T-helper 17 cell (primary cell): ENCODE data around the gene ACVR1B. TPM values are rescaled to one million over a fixed set of nuclear protein-coding genes. Genes with fewer than 3 reads are reported as not detected.

Source experiments
- ATAC-seq: fragments of 150-1000 bp; cut with Tn5 transposase; 2 replicates; pipeline ENCODE4 v1.10.0; 2021; ENCODE audit warnings: mild to moderate bottlenecking, moderate library complexity
- DNase-seq, 3 donors: peaks; one replicate each; pipeline versions ENCODE4 v3.0.0 to v3.0.0-alpha.2; 2020 to 2021
- H3K9me3 ChIP-seq: one replicate; pipeline ENCODE4 v1.7.0; 2013; ENCODE audit warnings: low read length, mild to moderate bottlenecking; ENCODE audit not compliant: control insufficient read depth, poor library complexity, severe bottlenecking
- H3K27ac Mint-ChIP-seq: one replicate; pipeline ENCODE4 v1.8.0; 2022; ENCODE audit warnings: mild to moderate bottlenecking, moderate library complexity, mixed read lengths
- H3K27me3 Mint-ChIP-seq: one replicate; pipeline ENCODE4 v1.8.0; 2022; ENCODE audit warnings: mixed read lengths
- H3K36me3 Mint-ChIP-seq: one replicate; pipeline ENCODE4 v1.8.0; 2022; ENCODE audit warnings: low read depth, mixed read lengths
- H3K4me1 Mint-ChIP-seq: one replicate; pipeline ENCODE4 v1.8.0; 2022; ENCODE audit warnings: mild to moderate bottlenecking, mixed read lengths
- H3K4me3 Mint-ChIP-seq: one replicate; pipeline ENCODE4 v1.8.0; 2022; ENCODE audit warnings: mild to moderate bottlenecking, moderate library complexity, mixed read lengths
- total RNA-seq, 4 donors: library from RNA in 2 of 4; stranded (reverse) in 2 of 4; gene quantifications; one replicate each; pipeline ENCODE4 v1.2.3 and lab custom pipeline; 2022 to 2026

The ACVR1B gene
- total RNA-seq, 2 donors from 2014 or later, result 6.5 to 8.7 TPM

- Mint-ChIP-seq H3K4me1 (peaks cover 23% of the 10 kb centered on the region), H3K27ac (peak overlapping the region; percentile 90), H3K27me3 (no peaks in the 10 kb centered on the region), H3K36me3 (no peaks in the 10 kb centered on the region), H3K4me3 (peak overlapping the region; percentile 52)
- ATAC-seq, result no peak
- no peak for DNase-seq
- no peaks in the 10 kb centered on the region for H3K9me3 ChIP-seq
Observed at GRCh38 chr12:52009081-52009751, 57.7 kb downstream of the ACVR1B start.

GRCh38 chr12:52010152-52010622 lies 58.7 kb downstream of the ACVR1B start:
- H3K27ac Mint-ChIP-seq, result no peak overlapping the region
- ATAC-seq, result no peak
- no peak overlapping the region for H3K4me3 Mint-ChIP-seq
- peaks cover 21% of the 10 kb centered on the region for H3K4me1 Mint-ChIP-seq
- no peaks in the 10 kb centered on the region for H3K36me3 Mint-ChIP-seq
- H3K9me3 ChIP-seq, result no peaks in the 10 kb centered on the region
- no peaks in the 10 kb centered on the region for H3K27me3 Mint-ChIP-seq
- no peak for DNase-seq

GRCh38 chr12:52010692-52011601 lies 59.4 kb downstream of the ACVR1B start:
- H3K9me3 ChIP-seq, result no peaks in the 10 kb centered on the region
- no peak for DNase-seq
- H3K4me3 Mint-ChIP-seq, result peak overlapping the region; percentile 45
- no peak for ATAC-seq
- no peaks in the 10 kb centered on the region for H3K27me3 Mint-ChIP-seq
- no peaks in the 10 kb centered on the region for H3K36me3 Mint-ChIP-seq
- H3K27ac Mint-ChIP-seq, result no peak overlapping the region
- peaks cover 14% of the 10 kb centered on the region for H3K4me1 Mint-ChIP-seq

GRCh38 chr12:52011602-52012214 lies 60.2 kb downstream of the ACVR1B start:
- Mint-ChIP-seq H3K36me3 (no peaks in the 10 kb centered on the region), H3K4me3 (no peak overlapping the region), H3K27me3 (no peaks in the 10 kb centered on the region), H3K4me1 (peaks cover 9% of the 10 kb centered on the region), H3K27ac (peak overlapping the region; percentile 32)
- DNase-seq (no peak), ATAC-seq (no peak)
- H3K9me3 ChIP-seq, result no peaks in the 10 kb centered on the region

- H3K27ac Mint-ChIP-seq, result peak overlapping the region; percentile 66
- ATAC-seq (no peak), DNase-seq (no peak)
- H3K27me3 Mint-ChIP-seq, result no peaks in the 10 kb centered on the region
- peaks cover 15% of the 10 kb centered on the region for H3K4me1 Mint-ChIP-seq
- no peaks in the 10 kb centered on the region for H3K9me3 ChIP-seq
- H3K36me3 Mint-ChIP-seq, result no peaks in the 10 kb centered on the region
- peak overlapping the region; percentile 28 for H3K4me3 Mint-ChIP-seq
Observed at GRCh38 chr12:52013626-52014310, 62.3 kb downstream of the ACVR1B start.

- no peaks in the 10 kb centered on the region for H3K9me3 ChIP-seq
- H3K27me3 Mint-ChIP-seq, result no peaks in the 10 kb centered on the region
- peaks cover 11% of the 10 kb centered on the region for H3K4me1 Mint-ChIP-seq
- ATAC-seq, result no peak
- DNase-seq, result no peak
- no peak overlapping the region for H3K27ac Mint-ChIP-seq
- H3K36me3 Mint-ChIP-seq, result no peaks in the 10 kb centered on the region
- H3K4me3 Mint-ChIP-seq, result no peak overlapping the region
Observed at GRCh38 chr12:52014567-52015530, 63.4 kb downstream of the ACVR1B start.

GRCh38 chr12:52015532-52016041 lies 64.1 kb downstream of the ACVR1B start:
- H3K4me3 Mint-ChIP-seq, result no peak overlapping the region
- no peaks in the 10 kb centered on the region for H3K36me3 Mint-ChIP-seq
- H3K27ac Mint-ChIP-seq, result peak overlapping the region; percentile 81
- DNase-seq (no peak), ATAC-seq (no peak)
- no peaks in the 10 kb centered on the region for H3K27me3 Mint-ChIP-seq
- peaks cover 19% of the 10 kb centered on the region for H3K4me1 Mint-ChIP-seq
- H3K9me3 ChIP-seq, result no peaks in the 10 kb centered on the region

- Mint-ChIP-seq H3K27ac (peak overlapping the region; percentile 81), H3K27me3 (no peaks in the 10 kb centered on the region), H3K4me3 (peak overlapping the region; percentile 26), H3K4me1 (peaks cover 30% of the 10 kb centered on the region), H3K36me3 (no peaks in the 10 kb centered on the region)
- no peak for DNase-seq
- no peaks in the 10 kb centered on the region for H3K9me3 ChIP-seq
- no peak for ATAC-seq
Observed at GRCh38 chr12:52018433-52019112, 67.1 kb downstream of the ACVR1B start.

- no peaks in the 10 kb centered on the region for H3K9me3 ChIP-seq
- Mint-ChIP-seq H3K27ac (peak overlapping the region; percentile 94), H3K36me3 (no peaks in the 10 kb centered on the region), H3K4me1 (peaks cover 33% of the 10 kb centered on the region), H3K27me3 (no peaks in the 10 kb centered on the region), H3K4me3 (peak overlapping the region; percentile 26)
- ATAC-seq, result no peak
- DNase-seq, result no peak
Observed at GRCh38 chr12:52019113-52019770, 67.7 kb downstream of the ACVR1B start.

- Mint-ChIP-seq H3K4me3 (peak overlapping the region; percentile 28), H3K27me3 (no peaks in the 10 kb centered on the region), H3K36me3 (no peaks in the 10 kb centered on the region), H3K27ac (peak overlapping the region; percentile 94), H3K4me1 (peaks cover 45% of the 10 kb centered on the region)
- no peaks in the 10 kb centered on the region for H3K9me3 ChIP-seq
- ATAC-seq, result peak; percentile 31
- peak in 2 of 3 donors; percentile 41 to 49 for DNase-seq
Observed at GRCh38 chr12:52020539-52021336, 69.2 kb downstream of the ACVR1B start.
